Kidney glomerular epithelial cell (primary cell): ENCODE results near the gene SLC2A10.

Source experiments
- DNase-seq: peaks from one replicate; lab custom pipeline; 2025; lab: John Stamatoyannopoulos, UW

SLC2A10 gene

GRCh38 chr20:46682063-46682821 lies 27.2 kb upstream of the SLC2A10 start:
- no peak for DNase-seq

- DNase-seq, result no peak
Observed at GRCh38 chr20:46683011-46683667, 26.3 kb upstream of the SLC2A10 start.

- DNase-seq, result no peak
Observed at GRCh38 chr20:46683668-46683938, 25.8 kb upstream of the SLC2A10 start.

- peak; percentile 65 for DNase-seq
Observed at GRCh38 chr20:46683939-46684750, 25.3 kb upstream of the SLC2A10 start.

- no peak for DNase-seq
Observed at GRCh38 chr20:46688151-46689081, 21.0 kb upstream of the SLC2A10 start.

- DNase-seq, result peak; percentile 100
Observed at GRCh38 chr20:46689082-46689753, 20.2 kb upstream of the SLC2A10 start, which contains the start of gene TP53RK. Gene TP53RK (minus strand): TSS chr20:46689444. CDS start chr20:46689414, 30 bp downstream.

- no peak for DNase-seq
Observed at GRCh38 chr20:46689754-46690085, 19.7 kb upstream of the SLC2A10 start.

GRCh38 chr20:46690219-46691106 lies 19.0 kb upstream of the SLC2A10 start:
- no peak for DNase-seq

GRCh38 chr20:46691196-46691595 lies 18.3 kb upstream of the SLC2A10 start:
- no peak for DNase-seq

GRCh38 chr20:46694484-46694883 lies 15.0 kb upstream of the SLC2A10 start:
- no peak for DNase-seq

GRCh38 chr20:46695892-46696291 lies 13.6 kb upstream of the SLC2A10 start:
- DNase-seq, result no peak

- DNase-seq, result no peak
Observed at GRCh38 chr20:46696791-46697279, 12.6 kb upstream of the SLC2A10 start.

- DNase-seq, result no peak
Observed at GRCh38 chr20:46698788-46699187, 10.7 kb upstream of the SLC2A10 start.

- DNase-seq, result no peak
Observed at GRCh38 chr20:46699651-46700359, 9.6 kb upstream of the SLC2A10 start.

- DNase-seq, result no peak
Observed at GRCh38 chr20:46700481-46700880, 9.0 kb upstream of the SLC2A10 start.

- no peak for DNase-seq
Observed at GRCh38 chr20:46701057-46701456, 8.4 kb upstream of the SLC2A10 start.

GRCh38 chr20:46701556-46701955 lies 7.9 kb upstream of the SLC2A10 start:
- no peak for DNase-seq

- no peak for DNase-seq
Observed at GRCh38 chr20:46701986-46702385, 7.5 kb upstream of the SLC2A10 start.

GRCh38 chr20:46702447-46703203 lies 6.8 kb upstream of the SLC2A10 start:
- DNase-seq, result no peak
